A549 (cell line): Measurements from ENCODE around the gene CDX2. TPM values are rescaled to one million over a fixed set of nuclear protein-coding genes. Genes with fewer than 3 reads are reported as not detected.
A peak's percentile ranks its signal among the peaks of the same experiment; 100 is the strongest.

Experiments
- ATAC-seq, 2 experiments: fragments of 200-7000 bp in 1 of 2; fragments of >200 bp in 1 of 2; cut with Nextera tagmentation in 1 of 2; cut with Tn5 transposase in 1 of 2; 3 replicates each; pipeline versions ENCODE4 v1.8.0 to v1.9.1; 2018 to 2020; ENCODE audit warnings: mild to moderate bottlenecking in 1 of 2, moderate library complexity in 1 of 2
- CTCF ChIA-PET: fragments of 300-600 bp; sonication (Branson Sonifier 250); formaldehyde crosslinking; extraction: SDS; loops from one replicate; lab custom pipeline; 2021; ENCODE audit warnings: antibody characterized with exemption, inconsistent platforms; lab: Yijun Ruan, JAX
- POLR2A ChIA-PET: fragments of 350-600 bp; formaldehyde crosslinking; extraction: SDS; loops from one replicate; lab custom pipeline; 2021; ENCODE audit warnings: antibody characterized with exemption, inconsistent platforms; lab: Yijun Ruan, JAX
- DNase-seq, 2 experiments: peaks; one replicate each; pipeline versions ENCODE4 v3.0.0 to v3.0.0-alpha.2; 2011 to 2016; ENCODE audit warnings: low read depth in 1 of 2, low spot score in 1 of 2
- FAIRE-seq: peaks from 2 replicates; lab custom pipeline; 2011; peaks lifted over from hg19 to GRCh38; lab: Jason Lieb, UNC
- H3K27ac ChIP-seq, 2 experiments: fragments of >200 bp; sonication (Bioruptor Twin); formaldehyde crosslinking; 3 replicates each; pipeline ENCODE4 v1.5.1; 2016 to 2017
- H3K4me1 ChIP-seq: fragments of >200 bp; sonication (Bioruptor Twin); formaldehyde crosslinking; 3 replicates; pipeline ENCODE4 v1.6.1; 2016
- H3K4me2 ChIP-seq: fragments of >200 bp; sonication (Bioruptor Twin); formaldehyde crosslinking; 3 replicates; pipeline ENCODE4 v1.6.1; 2016
- H3K4me3 ChIP-seq: fragments of >200 bp; sonication (Bioruptor Twin); formaldehyde crosslinking; 3 replicates; pipeline ENCODE4 v1.5.1; 2016
- H3K9me3 ChIP-seq: fragments of >200 bp; sonication (Bioruptor Twin); formaldehyde crosslinking; 3 replicates; pipeline ENCODE4 v1.6.1; 2016
- CBX8 ChIP-seq: fragments of 200-600 bp; sonication (generic); IDR thresholded peaks from 2 replicates; pipeline ENCODE4 v1.6.1; 2016
- CEBPB ChIP-seq, 2 experiments: fragments of >200 bp in 1 of 2; sonication (Bioruptor Twin) in 1 of 2; formaldehyde crosslinking in 1 of 2; IDR thresholded peaks; 2 replicates each; pipeline ENCODE4 v1.6.1; 2012 to 2016
- CTCF ChIP-seq: fragments of >200 bp; sonication (Bioruptor Twin); formaldehyde crosslinking; IDR thresholded peaks from 3 replicates; pipeline ENCODE4 v1.5.1; 2016
- E2F6 ChIP-seq: IDR thresholded peaks from 2 replicates; pipeline ENCODE4 v1.6.1; 2012; ENCODE audit warnings: low read depth, borderline replicate concordance
- FOSB ChIP-seq: fragments of 250-450 bp; sonication (Bioruptor Pico); IDR thresholded peaks from 2 replicates; pipeline ENCODE4 v1.5.0; 2020; ENCODE audit warnings: mild to moderate bottlenecking, moderate library complexity
- KDM5A ChIP-seq: fragments of 200-600 bp; sonication (generic); IDR thresholded peaks from 2 replicates; pipeline ENCODE4 v1.6.1; 2016; ENCODE audit warnings: antibody characterized with exemption, mild to moderate bottlenecking
- MAX ChIP-seq: IDR thresholded peaks from 2 replicates; pipeline ENCODE4 v1.6.1; 2012
- MAZ ChIP-seq: fragments of 150-350 bp; IDR thresholded peaks from 2 replicates; pipeline ENCODE4 v1.6.1; 2014; ENCODE audit warnings: antibody characterized with exemption, low read depth, low read length, borderline replicate concordance
- POLR2AphosphoS2 ChIP-seq: conservative IDR thresholded peaks from 2 replicates; pipeline ENCODE4 v1.6.1; 2012; ENCODE audit warnings: low read length, improper control_type of control experiment, inconsistent platforms
- RAD21 ChIP-seq, 2 experiments: fragments of >200 bp in 1 of 2; sonication (Bioruptor Twin) in 1 of 2; formaldehyde crosslinking in 1 of 2; IDR thresholded peaks in 1 of 2; conservative IDR thresholded peaks in 1 of 2; 2 replicates in 1 of 2; 3 replicates in 1 of 2; pipeline ENCODE4 v1.6.1; 2012 to 2018; ENCODE audit warnings: inconsistent platforms in 1 of 2
- RCOR1 ChIP-seq: fragments of 150-350 bp; IDR thresholded peaks from 2 replicates; pipeline ENCODE4 v1.6.1; 2014; ENCODE audit warnings: antibody characterized with exemption, low read length, low read depth
- REST ChIP-seq: fragments of 200-600 bp; sonication (generic); IDR thresholded peaks from 2 replicates; pipeline ENCODE4 v1.6.1; 2016; ENCODE audit warnings: antibody characterized with exemption, mild to moderate bottlenecking, moderate library complexity
- RFX5 ChIP-seq: fragments of 450-650 bp; IDR thresholded peaks from 2 replicates; pipeline ENCODE4 v1.7.1; 2014; ENCODE audit warnings: antibody characterized with exemption, mild to moderate bottlenecking, moderate library complexity
- RNF2 ChIP-seq: fragments of 200-600 bp; sonication (generic); IDR thresholded peaks from 2 replicates; pipeline ENCODE4 v1.6.1; 2016; ENCODE audit warnings: low read depth, mild to moderate bottlenecking, antibody characterized with exemption, moderate library complexity, borderline replicate concordance
- SMC3 ChIP-seq: fragments of >200 bp; sonication (Bioruptor Twin); formaldehyde crosslinking; IDR thresholded peaks from 3 replicates; pipeline ENCODE4 v1.6.1; 2018; ENCODE audit warnings: inconsistent platforms
- WGBS: methylation state at CpG from one replicate; pipeline ENCODE4 v1.1.6; 2017; ENCODE audit errors: missing lambda C conversion rate; 5-methylcytosine and 5-hydroxymethylcytosine counted together
- polyA plus RNA-seq, 4 experiments: library from polyadenylated mRNA; depleted of rRNA in 3 of 4; stranded (reverse); fragments of >200 nt; fragmentation: RNase III in 1 of 4; extraction: RNeasy Plus Mini Kit Qiagen cat#74134 plus additional on column Dnase treatment in 1 of 4; gene quantifications; 2 replicates in 3 of 4; 3 replicates in 1 of 4; pipeline ENCODE4 v1.2.3, GENCODE V29; 2011 to 2017
- TF ChIP-seq, protein P1 (sequence below): IDR thresholded peaks from 2 replicates; pipeline ENCODE4 v1.6.1; 2012
- TF ChIP-seq, protein P2 (sequence below): fragments of 450-650 bp; IDR thresholded peaks from 2 replicates; pipeline ENCODE4 v1.6.1; 2014; ENCODE audit warnings: antibody characterized with exemption

Gene CDX2
- polyA plus RNA-seq, 2 of the 4 experiments (the other 2 are of a cell fraction) = 0.14 to 0.19 TPM

DNA sequence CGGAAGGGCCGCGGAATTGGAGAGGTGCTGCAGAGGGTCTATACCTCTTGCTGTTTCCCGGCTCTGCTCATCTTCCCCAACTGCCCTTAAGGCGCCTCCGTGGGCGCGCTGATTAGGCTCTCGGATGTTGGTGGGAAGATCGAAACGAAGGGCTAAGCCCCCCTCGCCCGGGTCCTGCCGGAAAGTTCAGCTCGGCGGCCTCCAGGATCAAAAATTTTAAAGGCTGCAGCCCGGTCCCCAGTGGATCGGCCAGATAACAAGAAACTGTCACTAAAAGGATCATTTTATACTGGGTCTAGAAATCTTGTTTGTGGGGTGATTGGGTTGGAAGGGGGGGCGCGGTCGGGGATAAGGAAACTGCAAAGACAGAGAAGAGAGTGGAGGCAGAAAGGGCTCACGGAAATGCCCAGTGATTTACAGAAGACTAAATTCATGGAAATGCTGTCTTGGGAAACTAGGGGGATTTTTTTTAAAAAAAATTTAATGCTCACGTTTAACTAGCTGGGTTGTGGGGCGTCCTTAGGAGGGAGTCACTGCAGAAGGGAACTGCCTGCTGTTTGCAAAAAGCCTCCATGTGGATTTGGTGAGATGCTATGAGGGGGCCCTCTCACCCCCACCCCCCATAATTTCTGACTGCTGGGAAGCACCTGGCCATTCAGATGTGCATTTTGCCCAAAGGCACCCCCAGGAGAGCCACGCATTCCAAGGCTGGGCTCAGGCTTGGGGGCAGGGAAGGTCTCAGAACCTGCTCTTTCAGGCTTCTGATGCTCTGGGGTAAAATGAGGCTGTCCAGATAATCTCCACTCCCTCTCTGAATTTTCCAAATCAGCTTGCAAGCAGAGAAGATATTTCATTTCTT, 7.7 kb downstream of the CDX2 start (continued):
- TF ChIP-seq, protein P1, sequence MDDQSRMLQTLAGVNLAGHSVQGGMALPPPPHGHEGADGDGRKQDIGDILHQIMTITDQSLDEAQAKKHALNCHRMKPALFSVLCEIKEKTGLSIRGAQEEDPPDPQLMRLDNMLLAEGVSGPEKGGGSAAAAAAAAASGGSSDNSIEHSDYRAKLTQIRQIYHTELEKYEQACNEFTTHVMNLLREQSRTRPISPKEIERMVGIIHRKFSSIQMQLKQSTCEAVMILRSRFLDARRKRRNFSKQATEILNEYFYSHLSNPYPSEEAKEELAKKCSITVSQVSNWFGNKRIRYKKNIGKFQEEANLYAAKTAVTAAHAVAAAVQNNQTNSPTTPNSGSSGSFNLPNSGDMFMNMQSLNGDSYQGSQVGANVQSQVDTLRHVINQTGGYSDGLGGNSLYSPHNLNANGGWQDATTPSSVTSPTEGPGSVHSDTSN = no peak
- TF ChIP-seq RNF2 (no peak), CBX8 (no peak)
- TF ChIP-seq, protein P2, sequence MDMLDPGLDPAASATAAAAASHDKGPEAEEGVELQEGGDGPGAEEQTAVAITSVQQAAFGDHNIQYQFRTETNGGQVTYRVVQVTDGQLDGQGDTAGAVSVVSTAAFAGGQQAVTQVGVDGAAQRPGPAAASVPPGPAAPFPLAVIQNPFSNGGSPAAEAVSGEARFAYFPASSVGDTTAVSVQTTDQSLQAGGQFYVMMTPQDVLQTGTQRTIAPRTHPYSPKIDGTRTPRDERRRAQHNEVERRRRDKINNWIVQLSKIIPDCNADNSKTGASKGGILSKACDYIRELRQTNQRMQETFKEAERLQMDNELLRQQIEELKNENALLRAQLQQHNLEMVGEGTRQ = no peak
- TF ChIP-seq, all 56 proteins: peak for 0

DNA sequence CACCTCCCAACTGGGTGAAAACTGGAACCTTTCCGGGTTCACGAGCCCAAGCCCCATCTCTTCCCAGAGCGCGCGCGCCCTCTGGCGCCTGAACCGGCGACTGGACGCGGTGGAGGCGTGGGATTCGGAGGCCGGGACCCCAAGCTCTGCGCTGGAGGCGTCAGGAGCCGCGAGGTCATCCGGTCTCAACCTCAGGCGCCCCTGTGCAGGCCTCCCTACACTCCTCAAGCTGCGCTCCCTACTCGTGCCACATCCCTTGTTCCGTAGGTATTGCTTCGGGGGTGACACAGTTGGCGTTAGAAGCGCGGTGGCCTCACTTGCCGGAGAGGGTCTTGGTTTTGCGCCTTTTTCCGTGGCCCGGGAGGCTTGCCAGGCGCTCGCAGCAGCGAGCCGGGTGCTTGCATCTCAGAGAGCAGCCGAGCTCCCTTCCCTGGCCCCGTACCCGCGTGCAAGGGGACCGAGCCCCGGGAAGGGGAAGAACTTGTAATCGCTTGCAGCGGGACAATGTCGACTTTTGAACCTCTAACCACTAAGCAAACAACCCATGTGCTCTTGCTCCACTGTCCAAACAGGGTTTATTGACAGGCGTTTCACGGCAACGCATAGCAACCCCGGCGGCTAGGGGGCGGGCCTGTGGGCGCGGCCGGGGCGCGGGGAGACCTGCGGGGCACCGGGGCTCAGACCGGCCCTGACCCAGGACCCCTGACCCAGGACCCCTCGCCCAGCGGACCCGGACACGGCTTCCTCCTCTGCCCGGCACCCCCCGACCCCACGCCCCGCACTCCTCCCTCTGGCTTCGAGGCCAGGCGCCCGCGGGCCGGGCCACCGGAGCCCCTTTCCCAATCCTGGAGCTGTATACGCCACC, 8.5 kb downstream of the CDX2 start:
- ATAC-seq (peak; percentile 92), DNase-seq (peak; percentile 55 to 87), FAIRE-seq (no peak)
- TF ChIP-seq RCOR1 (no peak), CTCF (peak; percentile 59), RFX5 (peak; percentile 98), CEBPB (IDR thresholded peaks at IDR 0.05) (peak in 1 of 2 experiments; percentile 33; a peak in 1 of 4 replicates), SMC3 (peak; percentile 38; the same call in 2 of the 3 replicates), KDM5A (peak; percentile 34; the same call in 1 of the 2 replicates), E2F6 (peak; percentile 73), RAD21 (conservative IDR thresholded peaks at IDR 0.05 in 1 of 2, IDR thresholded peaks at IDR 0.05 in 1 of 2) (peak; percentile 51 to 61; a peak in 4 of 5 replicates), MAX (peak; percentile 74), POLR2AphosphoS2 (no peak)
- ChIA-PET CTCF (interaction anchor here (0.6 to 4.7 kb wide), 5 partner anchors 18 to 359 kb away, joined by 3 to 65 read pairs (median 4); no protein-coding TSS in a partner anchor), POLR2A (interaction anchor here (0.7 to 1.3 kb wide), 3 partner anchors 92 to 535 kb away, joined by 3 to 4 read pairs (median 3); no protein-coding TSS in a partner anchor)
- peak overlapping the region; percentile 64 to 86 for H3K27ac ChIP-seq
- peaks cover 17% of the 10 kb centered on the region for H3K4me1 ChIP-seq
- peak overlapping the region; percentile 99 for H3K4me2 ChIP-seq
- no peaks in the 10 kb centered on the region for H3K9me3 ChIP-seq
- peak overlapping the region; percentile 58 for H3K4me3 ChIP-seq
- WGBS = under 1% methylated on average over 23 of the region's 73 CpGs

- WGBS = 45% methylated on average over 14 of the region's 14 CpGs
- ChIA-PET POLR2A (interaction anchor here (0.7 kb wide), 1 partner anchor 130 kb away, joined by 3 read pairs; no protein-coding TSS in a partner anchor), CTCF (interaction anchor here (0.8 to 4.7 kb wide), 2 partner anchors 18 to 132 kb away, joined by 4 to 65 read pairs; no protein-coding TSS in a partner anchor)
- FAIRE-seq (no peak), DNase-seq (no peak), ATAC-seq (no peak)
- H3K27ac ChIP-seq = peak overlapping the region; percentile 64 to 86
- no peaks in the 10 kb centered on the region for H3K9me3 ChIP-seq
- H3K4me1 ChIP-seq = peaks cover 17% of the 10 kb centered on the region
- H3K4me2 ChIP-seq = peak overlapping the region; percentile 99
- TF ChIP-seq FOSB (CRISPR knock-in tag) (no peak), REST (no peak), CTCF (no peak), MAZ (no peak)
- H3K4me3 ChIP-seq = peak overlapping the region; percentile 58
Measured at GRCh38 chr13:27959976-27960361, 9.1 kb downstream of the CDX2 start.
